ENCODE measurements around the gene IL17REL. TPM values are rescaled to one million over a fixed set of nuclear protein-coding genes. Genes with fewer than 3 reads are reported as not detected.

IL17REL gene
- total RNA-seq, 1 experiment from 2014 or later, result not detected

DNA sequence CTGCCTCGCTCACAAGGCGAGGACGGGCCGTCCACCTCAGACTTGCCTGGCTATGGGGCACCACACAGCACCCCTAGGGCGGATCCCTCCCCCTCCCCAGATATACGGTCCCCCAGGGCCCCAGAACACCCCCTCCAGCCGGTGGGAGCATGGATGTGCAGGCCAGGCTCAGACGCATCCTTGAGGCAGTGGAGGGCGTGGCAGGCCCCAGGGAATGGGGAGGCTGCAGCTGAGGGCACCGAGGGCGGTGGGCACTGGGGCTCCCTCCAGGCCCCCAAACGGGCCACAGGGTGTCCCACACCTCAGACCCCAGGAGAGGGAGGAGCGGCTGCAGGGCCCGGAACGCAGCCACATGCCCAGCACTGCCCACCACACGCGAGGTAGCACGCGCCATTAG lies 33.5 kb upstream of the IL17REL start:
- no peak for DNase-seq (ENCODE audit: low spot score)

GRCh38 chr22:50045211-50046018 lies 32.9 kb upstream of the IL17REL start:
- no peak for DNase-seq (ENCODE audit: low spot score)

- DNase-seq (ENCODE audit: low spot score), result no peak
These were observed 32.0 kb upstream of the IL17REL start for GRCh38 chr22:50044485-50045118.

DNA sequence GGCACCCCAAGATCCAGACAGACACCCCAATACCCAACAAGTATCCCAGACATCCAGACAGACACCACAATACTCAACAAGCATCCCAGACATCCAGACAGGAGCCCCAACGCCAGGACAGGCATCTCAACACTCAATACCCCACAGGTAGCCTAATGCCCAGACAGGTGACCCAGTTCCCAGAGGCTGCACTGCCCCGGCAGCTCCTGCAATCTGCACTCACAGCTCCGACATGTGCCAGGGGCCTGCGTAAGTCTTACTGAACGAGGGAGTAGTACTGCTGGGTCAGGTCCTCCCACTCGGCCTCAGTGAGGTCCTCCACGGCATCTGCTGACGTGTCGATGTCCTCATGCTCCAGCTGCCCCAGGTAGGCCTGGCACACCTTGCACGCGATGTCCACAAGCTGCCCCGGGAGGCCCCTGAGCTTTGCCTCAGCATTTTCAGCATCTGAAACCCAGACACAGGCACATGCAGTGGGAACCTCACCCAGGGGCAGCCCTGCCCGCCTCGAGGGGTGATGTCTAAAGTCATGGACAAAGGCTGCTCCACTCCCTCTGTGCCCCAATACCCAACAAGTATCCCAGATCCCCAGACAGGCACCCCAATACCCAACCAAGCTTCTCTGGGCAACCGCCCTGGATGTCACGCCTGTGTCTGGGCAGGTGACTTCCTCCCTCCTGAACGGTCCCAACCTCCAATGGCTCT lies 28.9 kb upstream of the IL17REL start:
- no peak for DNase-seq (ENCODE audit: low spot score)

DNA sequence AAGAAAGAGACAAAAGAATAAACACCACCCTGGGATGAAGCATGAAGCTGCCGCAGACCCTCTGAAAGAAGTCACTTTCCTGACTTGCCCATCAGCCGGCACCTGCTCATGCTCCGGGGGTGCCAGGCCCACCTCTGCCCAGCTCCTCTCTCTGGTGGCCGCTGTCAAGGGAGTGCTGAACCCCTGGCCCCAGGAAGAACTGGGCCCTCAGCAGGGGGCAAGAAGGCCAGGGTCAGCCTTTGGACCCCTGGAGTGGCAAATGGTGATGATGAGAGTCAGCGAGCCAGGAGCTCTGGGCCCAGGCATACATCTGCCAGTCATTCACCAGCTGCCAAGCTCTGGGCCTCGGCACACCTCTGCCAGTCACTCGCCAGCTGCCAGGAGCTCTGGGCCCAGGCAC lies 28.2 kb upstream of the IL17REL start:
- DNase-seq (ENCODE audit: low spot score), result no peak

DNA sequence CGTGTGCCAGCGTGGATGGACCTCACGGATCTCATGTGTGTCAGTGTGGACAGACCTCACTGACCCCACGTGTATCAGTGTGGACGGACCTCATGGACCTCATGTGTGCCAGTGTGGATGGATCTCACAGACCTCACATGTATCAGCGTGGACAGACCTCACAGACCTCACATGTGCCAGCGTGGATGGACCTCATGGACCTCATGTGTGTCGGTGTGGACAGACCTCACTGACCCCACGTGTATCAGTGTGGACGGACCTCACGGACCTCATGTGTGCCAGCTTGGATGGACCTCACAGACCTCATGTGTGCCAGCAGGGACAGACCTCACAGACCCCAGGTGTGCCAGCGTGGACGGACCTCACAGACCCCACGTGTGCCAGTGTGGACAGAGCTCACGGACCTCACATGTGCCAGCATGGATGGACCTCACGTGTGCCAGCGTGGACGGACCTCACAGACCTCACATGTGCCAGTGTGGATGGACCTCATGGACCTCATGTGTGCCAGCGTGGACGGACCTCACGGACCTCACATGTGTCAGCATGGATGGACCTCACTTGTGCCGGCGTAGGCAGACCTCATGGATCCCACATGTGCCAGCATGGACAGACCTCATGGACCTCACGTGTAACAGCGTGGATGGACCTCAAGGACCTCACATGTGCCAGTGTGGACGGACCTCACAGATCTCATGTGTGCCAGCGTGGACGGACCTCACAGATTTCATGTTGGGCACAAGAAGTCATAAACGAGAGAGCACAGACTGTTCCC lies 27.3 kb upstream of the IL17REL start:
- DNase-seq (ENCODE audit: low spot score), result no peak

DNA sequence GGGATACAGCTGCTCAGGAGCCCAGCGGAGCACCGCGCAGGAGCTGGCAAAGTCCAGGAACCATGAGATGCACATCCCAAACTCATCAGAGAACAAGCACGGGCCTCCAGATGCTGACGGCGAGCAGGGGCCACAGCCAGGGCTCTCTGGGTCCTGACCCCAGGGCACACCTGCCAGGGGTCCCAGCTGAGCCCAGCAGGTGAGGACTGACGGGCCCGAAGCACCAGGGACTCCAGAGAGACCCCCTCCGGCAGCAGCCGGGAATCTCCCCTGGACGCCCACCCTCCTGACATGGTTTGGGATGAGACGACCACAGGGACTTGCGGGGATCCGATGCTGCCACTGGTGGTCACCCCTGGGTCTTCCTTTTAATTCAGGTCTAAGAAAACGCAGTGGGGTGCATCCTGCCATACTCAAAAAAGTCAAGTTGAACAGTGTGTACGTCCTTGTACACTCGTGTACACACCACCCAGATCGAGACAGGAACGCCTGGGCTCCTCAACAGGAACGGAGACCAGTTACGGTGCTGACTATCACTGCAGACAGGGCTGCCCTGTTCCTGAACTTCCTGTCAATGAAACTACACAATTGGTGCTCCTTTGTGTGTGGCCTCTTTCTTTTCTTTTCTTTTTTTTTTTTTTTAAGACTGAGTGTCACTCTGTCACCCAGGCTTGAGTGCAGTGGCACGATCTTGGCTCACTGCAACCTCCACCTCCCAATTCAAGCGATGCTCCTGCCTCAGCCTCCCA lies 23.6 kb upstream of the IL17REL start:
- DNase-seq (ENCODE audit: low spot score), result no peak

DNA sequence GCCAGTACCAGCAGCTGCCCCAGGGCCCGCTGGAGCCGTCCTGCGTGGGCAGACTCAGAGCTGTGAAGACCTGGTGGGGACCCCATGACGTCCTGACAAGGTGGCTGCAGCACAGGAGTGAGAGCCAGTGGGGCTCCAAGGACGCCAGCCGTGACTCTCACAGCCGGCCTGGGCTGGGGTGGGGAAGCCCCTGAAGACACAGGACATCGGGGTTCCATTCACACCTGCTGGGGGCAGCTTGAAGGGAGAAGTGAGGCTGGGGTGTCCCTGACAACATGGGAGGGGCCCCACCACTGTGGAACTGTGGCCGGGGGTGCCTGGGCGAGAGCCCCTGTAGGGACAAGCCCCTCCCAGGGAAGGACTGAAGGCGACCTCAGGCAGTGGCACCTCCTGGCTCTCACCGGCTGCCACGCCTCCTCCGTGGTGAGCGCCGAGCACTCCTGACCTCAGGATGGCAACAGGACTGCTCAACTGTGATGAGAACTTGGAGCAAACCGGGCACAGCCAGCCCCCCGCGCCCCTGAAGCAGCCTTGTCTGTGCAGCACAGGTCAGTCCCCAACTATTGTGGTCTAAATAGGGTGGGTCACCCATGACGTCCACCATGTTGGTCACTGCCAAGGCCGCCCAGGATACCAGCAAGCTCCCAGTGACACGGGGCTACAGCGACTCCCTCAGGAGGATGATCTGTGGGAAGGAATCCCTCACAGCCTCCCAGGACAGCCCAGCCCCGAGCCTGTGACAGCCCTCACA lies 22.7 kb upstream of the IL17REL start:
- DNase-seq (ENCODE audit: low spot score), result no peak

GRCh38 chr22:50034126-50035081 lies 21.8 kb upstream of the IL17REL start:
- DNase-seq (ENCODE audit: low spot score), result no peak

DNA sequence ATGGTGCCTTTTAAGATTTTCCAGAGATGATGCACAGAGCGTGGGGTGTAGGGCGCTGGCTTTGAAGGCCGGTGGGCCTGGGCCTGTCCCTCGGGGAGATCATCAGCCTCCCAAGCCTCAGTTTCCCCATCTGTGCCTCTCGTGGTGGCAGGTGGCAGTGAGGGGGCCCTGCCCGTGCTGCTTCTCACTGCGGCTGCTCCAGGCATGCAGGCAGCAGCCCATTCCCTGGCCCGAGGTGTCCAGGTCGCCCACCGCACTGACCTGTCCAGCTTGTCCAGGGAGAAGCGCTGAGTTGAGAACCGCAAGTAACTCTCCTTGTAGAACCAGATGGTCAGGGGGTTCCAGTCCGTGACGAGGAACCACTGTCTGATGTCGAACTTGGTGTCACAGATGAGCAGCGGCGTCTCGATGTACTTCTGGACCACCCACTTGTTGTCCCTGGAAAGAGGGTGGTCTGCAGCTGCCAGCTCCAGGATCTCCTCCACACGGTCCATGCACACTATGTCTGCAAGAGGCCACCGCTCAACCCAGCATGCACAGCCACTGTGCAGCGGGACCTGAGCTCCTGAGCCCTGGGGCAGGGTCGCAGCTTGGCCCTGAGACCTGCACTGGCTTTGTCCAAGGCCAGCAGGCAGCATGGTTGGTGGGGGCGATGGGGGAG lies 20.5 kb upstream of the IL17REL start:
- no peak for DNase-seq (ENCODE audit: low spot score)

GRCh38 chr22:50032109-50032871 lies 19.7 kb upstream of the IL17REL start:
- DNase-seq (ENCODE audit: low spot score), result no peak

DNA sequence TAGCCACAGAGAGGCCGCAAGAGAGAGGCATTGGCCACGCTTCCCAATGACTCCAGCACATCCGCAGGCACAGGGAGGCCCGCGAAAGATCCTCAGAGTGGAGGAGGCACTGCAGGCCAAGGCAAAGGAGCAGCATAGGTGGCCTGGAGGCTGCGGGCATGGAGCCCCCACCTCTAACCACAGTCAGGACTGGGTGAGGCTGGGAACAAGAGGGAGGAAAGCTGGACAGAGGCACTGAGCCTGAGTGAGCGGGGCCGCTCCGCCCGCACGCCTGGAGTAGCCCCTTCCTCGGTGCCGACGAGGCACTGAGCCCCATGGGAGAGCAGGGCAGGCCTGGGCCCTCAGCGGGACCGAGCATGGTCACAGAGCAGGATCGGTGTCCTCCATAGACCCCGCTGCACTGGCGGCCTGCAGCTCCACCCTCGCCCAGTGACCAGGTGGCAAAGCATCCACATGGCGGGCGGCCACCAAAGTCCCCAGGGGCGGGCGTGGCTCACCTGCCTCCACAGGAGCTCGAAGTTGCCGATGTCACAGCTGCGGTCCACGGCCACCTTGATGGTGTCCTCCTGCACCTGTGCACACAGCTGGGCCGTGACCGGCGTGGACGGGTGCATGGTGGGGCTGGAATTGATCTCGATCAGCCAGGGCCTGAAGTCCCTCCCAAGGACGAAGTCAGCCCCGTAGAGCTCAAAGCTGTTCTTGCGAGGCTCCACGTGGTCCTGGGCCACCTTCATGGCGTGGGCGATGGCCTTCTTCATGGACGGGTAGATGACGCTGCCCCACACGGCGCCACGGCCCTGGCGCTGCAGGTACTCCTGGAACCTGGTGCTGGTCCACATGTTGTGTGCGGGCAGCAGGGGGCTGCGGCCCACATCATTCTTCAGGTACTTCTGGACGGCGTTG lies 18.9 kb upstream of the IL17REL start:
- no peak for DNase-seq (ENCODE audit: low spot score)

DNA sequence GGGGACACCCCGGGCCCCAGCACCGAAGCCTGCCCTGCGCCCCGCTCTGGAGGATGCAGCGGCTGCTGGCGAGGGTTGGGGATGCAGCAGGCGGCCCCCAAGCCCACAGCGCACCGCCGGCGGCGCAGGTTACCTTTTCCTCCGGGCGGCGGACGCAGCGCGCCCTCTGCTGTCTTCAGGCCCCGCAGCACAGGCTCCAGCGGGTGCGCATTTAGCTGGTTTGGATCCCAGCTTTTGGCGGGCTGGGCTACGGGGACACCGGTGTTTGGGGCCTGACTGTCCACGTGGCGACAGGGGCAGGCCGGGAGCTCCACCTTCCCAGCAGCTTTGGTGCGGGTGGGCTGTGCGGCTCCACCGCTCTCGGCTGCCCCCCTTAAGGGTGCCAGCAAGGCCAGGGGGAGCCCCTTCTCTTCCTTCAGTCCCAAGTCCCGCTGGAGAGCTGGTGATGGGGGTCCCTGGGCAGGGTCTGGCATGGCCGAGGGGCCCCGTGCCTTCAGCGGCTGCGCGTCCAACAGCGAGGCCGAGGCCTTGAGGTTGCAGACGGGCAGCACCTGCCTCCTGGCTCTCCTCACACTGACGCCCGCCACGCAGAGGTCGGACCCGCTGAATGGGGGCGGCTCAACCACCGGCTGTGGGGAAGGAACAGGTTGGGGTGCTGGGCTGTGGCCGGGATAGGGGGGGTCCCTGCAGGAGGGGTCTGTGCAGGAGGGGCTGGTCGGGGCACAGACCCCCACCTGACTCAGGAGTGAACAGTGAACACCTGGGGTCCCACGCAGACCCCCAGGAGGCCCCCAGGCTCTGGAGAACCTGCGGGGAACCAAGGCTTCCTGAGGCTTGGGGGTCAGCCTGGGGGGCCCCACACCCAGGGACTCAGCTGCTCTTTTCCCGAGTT lies 18.0 kb upstream of the IL17REL start:
- peak; percentile 74 for DNase-seq (ENCODE audit: low spot score)

DNA sequence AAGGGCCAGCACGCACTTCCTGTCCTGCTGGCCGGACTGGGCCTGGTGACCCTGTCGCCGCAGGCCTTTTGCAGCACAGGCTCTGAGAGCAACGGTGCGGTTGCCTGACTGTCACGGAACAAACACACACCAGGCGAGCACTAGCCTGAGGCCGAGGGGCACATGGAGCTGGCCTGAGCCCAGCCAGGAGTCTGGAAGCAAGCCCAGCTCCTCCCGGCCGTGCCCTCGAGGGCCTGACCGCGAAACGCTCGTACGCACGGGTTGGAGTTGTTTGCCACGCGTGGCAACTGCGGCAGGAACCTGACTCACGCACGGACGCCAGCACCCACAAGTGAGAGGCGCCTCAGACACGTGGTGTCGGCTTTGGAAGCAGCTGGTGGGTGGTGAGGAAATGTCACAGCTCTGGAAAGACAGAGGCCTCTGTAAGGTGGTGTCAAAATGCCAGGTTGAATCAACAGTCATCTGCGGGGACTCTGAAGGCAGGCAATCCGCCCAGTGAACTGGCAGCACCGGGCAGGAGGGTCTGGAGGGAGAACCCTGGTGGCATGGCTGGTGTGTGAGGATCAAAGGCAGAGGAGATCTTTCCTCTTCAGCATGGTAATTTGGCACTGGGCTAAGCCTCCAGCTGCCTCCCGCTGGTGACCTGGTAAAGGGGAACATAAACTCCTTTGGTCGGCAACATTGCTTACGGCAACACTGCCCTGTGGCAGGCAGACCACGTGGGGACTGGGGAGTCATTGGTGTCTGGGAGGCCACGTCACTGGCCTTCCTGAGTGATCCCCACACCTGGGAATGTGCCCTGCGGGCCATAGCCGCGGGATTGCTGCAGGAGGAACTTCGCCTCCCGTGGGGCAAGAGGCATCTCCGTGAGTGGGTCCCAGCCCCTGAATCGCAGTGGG lies 15.3 kb upstream of the IL17REL start:
- DNase-seq (ENCODE audit: low spot score), result peak; percentile 91

GRCh38 chr22:50025993-50026392 lies 13.4 kb upstream of the IL17REL start:
- DNase-seq (ENCODE audit: low spot score), result no peak
